IPS-18c (cell line): Measurements from ENCODE around the gene CHSY1.
"Not testable (repeated sequence)": the region's sequence is repeated elsewhere in the genome, so short reads cannot be mapped to it uniquely, and the experiment has no call there.

Source experiments
- H3K4me3 ChIP-seq: 2 replicates; pipeline ENCODE4 v1.7.0; 2013; ENCODE audit warnings: low read depth, mild to moderate bottlenecking, low read length, moderate library complexity; ENCODE audit not compliant: insufficient read depth
- H3K9me3 ChIP-seq: one replicate; pipeline ENCODE4 v1.6.1; 2013; ENCODE audit warnings: mild to moderate bottlenecking, low read length, moderate library complexity; ENCODE audit not compliant: control insufficient read depth, insufficient read depth

The CHSY1 gene, protein sequence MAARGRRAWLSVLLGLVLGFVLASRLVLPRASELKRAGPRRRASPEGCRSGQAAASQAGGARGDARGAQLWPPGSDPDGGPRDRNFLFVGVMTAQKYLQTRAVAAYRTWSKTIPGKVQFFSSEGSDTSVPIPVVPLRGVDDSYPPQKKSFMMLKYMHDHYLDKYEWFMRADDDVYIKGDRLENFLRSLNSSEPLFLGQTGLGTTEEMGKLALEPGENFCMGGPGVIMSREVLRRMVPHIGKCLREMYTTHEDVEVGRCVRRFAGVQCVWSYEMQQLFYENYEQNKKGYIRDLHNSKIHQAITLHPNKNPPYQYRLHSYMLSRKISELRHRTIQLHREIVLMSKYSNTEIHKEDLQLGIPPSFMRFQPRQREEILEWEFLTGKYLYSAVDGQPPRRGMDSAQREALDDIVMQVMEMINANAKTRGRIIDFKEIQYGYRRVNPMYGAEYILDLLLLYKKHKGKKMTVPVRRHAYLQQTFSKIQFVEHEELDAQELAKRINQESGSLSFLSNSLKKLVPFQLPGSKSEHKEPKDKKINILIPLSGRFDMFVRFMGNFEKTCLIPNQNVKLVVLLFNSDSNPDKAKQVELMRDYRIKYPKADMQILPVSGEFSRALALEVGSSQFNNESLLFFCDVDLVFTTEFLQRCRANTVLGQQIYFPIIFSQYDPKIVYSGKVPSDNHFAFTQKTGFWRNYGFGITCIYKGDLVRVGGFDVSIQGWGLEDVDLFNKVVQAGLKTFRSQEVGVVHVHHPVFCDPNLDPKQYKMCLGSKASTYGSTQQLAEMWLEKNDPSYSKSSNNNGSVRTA

DNA sequence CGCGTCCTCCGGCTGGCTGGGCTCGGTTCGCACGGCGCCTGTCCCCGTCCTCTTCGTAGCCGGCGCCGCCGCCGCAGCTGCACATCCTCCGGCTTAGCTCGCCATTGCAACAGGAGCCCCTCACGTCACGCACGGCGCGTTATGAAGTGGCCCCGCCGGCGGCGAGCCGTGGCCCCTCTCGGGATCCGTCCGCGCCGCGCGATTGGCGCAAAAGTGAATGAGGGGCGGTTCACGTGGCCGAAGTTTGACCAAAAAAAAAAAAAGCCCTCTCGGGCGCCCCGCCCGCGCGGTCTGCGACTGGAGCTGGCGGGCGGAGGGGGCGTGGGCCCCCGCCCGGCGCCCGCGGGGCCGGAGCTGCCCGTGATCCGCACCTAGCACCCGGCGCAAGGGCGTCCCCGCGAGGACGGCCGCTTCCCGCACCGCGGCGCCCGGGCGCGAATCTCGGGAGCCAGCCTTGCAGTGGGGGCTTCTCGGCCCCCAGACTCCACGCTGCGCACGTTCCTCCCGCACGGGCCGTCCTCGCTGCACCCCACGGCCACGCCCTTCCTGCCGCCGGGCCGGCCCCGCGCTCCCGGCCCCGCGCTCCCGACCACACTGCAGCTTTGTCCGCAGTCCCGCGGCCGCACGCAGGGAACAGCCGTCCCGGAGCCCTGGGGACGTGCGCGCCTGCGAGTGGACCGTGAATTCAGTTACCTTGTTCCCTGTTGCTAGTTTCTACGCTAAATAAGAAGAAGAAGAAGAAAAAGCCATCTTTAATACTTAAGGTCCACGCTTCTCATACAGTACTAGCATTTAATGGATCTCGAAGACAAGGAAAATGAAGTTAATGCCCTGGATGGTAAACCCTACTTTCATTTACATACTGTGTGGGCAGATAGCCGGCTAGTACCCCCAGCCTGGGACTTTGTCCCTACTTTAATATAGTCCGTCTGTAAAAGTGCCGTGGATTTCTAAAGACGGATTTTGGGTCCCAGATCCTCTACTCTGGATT lies at the start of gene CHSY1:
CHSY1 (minus strand) TSS at position 219 of the 991 bp plus-strand sequence. CDS start 592 bp downstream, outside the sequence.
- H3K9me3 ChIP-seq, result no peaks in the 10 kb centered on the region
- peak within 1 kb of the TSS; percentile 83 for H3K4me3 ChIP-seq

DNA sequence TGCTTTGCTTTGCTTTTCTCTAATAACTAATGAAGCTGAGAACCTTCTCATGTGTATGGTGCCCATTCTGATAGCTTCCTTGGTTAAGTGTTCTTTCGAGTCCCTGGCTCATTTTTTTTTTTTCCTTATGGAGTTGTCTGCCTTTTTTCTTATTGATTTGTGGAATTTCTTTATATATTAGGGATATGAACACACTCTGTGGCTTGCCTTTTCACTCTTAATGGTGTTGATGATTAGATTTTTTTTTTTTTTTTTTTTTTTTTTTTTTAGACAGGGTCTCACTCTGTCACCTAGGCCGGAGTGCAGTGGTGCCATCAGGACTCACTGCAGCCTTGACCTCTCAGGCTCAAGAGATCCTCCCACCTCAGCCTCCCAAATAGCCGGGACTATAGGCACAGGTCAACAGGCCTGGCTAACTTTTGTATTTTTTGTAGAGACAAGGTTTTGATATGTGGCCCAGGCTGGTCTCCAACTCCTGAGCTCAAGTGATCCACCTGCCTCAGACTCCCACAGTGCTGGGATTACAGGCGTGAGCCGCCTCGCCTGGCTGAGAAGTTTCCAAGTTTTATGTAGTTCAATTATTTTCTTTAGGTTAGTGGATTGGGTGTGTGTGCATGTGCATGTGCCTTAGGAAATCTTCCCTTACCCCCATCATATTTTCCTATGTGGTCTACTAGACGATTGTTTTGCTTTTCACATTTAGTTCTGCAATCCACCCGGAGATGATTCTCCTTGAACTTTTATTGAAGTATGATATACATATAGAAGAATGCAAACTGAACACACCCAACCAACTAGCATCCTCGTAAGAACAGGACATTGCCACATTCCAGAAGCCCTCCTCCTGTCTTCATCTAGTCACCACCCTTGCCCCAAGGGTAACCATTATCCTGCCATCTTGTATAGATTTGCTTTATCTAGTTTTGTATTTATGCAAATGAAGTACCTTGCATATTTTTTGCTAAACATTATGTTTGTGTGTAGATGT lies 44.9 kb upstream of the CHSY1 start:
- no peak overlapping the region for H3K4me3 ChIP-seq
- peaks cover 2% of the 10 kb centered on the region for H3K9me3 ChIP-seq

DNA sequence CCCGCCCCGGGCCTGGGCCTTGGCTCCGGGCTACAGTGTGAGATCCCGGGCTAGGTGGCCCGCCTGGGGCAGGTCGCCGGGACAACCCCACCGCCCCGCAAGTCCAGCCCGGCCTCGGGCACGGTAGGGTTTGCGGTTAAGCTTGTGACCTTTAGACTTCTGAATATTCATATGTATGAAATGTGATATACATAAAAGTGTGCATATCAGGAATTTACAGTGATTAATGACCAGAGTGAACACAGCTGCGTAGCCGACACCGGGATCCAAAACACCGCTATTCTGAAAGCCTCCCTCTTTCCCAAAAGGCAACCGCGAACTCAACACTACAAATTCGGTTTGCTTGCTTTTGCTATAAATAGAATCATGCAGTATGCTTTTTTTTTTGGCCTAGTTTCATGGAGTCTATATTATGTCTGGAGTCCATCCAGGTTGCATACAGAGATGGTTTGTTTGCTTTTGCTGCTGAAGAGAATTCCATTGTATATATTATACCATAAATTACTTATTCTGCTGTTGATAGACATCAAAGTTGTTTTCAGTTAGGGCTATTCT lies 43.8 kb upstream of the CHSY1 start:
- Histone ChIP-seq H3K4me3 (peak overlapping the region; percentile 98), H3K9me3 (peaks cover 2% of the 10 kb centered on the region)

DNA sequence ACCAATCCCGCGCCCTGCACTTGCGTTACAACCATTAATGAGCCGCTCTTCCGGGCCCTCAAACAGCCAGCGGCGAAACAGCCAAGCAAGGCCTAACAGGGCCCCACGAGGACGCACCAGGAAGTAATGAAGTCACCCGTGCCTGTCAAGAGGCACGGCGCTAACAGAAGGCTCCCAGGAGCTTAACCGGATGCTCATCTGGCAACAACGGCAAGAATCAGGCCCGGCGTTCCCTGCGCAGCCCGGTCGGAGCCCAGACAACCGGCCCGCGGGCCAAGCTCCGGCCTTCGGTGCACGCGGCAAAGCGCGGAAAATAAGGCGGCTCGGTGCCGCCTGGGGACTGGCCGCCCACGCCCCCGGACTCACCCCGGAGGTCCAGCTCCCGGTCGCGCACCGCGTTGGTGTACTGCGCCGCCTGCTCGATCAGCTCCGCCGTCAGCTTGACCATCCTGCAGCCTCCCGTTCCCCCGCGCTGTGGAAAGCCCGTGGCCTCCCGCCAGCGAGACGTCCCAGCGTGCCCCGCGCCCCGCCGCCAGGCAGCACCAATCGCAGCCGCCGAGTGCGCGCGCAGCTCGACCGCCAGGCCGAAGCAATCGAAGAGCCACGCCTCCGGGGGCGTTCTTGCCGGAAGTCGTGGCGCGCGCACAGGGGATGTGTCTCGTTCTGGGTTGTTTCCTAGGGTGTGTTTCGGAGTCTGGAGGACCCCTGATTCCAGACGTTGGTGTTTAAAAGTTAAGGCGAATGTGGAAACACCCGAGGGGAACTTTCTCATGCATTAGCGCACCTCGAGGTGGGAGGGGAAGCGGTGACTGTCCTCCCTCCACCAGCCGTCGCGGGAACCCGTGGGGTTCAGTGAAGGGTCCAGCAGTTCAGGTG lies 43.1 kb upstream of the CHSY1 start, which contains the start of gene SNRPA1:
SNRPA1 (minus strand) TSS at position 518 of the 876 bp plus-strand sequence; CDS start at position 448, 70 bp downstream.
- peak within 1 kb of the TSS; percentile 98 for H3K4me3 ChIP-seq
- peaks cover 2% of the 10 kb centered on the region for H3K9me3 ChIP-seq

DNA sequence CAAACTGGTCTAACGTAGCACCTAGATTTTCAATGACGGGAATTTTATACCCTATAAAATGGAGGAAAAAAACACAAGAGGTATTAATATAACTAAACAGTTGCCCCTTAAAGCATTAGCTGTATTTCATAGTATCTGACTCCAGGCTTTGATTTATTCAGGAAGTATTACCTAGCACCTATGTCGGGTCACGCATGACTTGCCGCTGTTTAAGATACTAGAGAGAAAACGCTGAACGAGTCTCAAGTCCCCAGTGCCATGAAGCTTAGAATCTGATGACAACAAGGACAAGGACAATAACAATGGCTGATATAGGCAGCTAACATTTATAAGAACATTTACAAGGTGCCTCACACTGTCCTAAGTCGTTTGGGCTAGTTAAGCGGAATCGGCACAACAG lies 41.3 kb upstream of the CHSY1 start:
- Histone ChIP-seq H3K9me3 (peaks cover 2% of the 10 kb centered on the region), H3K4me3 (no peak overlapping the region)

DNA sequence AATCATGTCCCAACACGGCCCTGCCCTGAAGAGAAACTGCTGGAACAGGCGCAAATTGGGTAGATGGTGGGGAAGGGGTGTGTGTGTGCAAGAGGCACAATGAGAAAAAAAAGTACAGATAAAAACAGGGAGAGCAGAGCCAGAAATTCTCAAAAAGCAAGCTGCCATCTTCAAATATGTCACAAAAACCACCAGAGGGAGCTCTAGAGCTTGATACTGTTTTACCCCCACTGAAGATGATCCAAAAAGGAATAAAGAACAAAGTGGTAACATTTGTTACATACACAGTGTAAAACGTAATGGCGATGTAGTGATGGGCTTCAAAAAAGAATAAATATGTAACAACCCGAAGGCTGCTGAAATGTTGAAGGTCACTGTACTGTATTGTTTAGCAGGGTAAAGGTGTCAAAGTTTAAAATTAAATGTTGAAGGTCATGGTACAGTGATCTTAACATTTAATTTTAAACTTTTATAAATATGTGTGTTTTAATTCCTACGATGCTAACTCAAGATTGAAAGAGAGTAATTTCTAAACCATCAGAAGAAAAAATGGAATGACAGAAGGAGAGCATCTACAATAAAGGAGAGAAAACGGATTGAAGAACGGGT lies 37.2 kb upstream of the CHSY1 start:
- Histone ChIP-seq H3K4me3 (no peak overlapping the region), H3K9me3 (no peaks in the 10 kb centered on the region)

DNA sequence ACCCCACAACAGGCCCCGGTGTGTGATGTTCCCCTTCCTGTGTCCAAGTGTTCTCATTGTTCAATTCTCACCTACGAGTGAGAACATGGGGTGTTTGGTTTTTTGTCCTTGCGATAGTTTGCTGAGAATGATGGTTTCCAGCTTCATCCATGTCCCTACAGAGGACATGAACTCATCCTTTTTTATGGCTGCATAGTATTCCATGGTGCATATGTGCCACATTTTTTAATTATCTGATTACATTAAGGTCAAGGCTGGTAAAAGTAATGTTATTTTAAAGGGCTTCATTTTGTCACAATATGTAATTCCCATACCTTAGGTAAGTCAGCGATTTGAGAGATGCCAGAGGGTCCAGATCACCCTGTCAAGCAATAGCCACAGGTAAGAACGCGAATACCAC lies 35.5 kb upstream of the CHSY1 start:
- not testable (repeated sequence) for H3K9me3 ChIP-seq, H3K4me3 ChIP-seq

DNA sequence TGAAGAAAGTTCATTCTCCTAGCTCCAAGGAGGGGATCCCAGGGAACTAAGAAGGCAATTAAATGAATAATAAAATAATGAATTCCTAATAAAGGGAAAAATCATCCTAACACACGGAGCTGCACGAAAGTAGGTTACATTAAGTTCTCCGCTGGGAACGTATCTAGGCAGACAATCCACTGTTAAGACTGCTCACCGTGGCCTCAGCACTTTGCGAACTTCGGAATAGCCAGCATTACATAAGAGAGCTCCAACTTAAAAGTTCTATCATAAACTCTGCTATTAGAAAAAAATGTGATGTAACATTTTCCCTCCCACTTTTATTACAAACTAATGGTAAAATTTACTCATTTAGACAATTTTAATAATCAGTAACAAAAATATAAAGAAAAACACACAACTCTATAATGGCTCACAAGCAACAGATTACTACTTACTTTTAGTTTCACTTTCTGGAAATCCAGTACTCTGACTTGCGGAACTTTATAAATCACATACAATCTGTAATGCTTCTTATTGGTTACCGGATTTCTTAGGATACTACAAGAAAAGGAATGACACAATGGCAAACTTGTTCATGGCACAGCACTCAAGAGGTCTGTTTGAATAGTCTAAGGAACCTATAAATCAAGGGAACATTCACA lies 34.7 kb upstream of the CHSY1 start:
- no peaks in the 10 kb centered on the region for H3K9me3 ChIP-seq
- no peak overlapping the region for H3K4me3 ChIP-seq

DNA sequence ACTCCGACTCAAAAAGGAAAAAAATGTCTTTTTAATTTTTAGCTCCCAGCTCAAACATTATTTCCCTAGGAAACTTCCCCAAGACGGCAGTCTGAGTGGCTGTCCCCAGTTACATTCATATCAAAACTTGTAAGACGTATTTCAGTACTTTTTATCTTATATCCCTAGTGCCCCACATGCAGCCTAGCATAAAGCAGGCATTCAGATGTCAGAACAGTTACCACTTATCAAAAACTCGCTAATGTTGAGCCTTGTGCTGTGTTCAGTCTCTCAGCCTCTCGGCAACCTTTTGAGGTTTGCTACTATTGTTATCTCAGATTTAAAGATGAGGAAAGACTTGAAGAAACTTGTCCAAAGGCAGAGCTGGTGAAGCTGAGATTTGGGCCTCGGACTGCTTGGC lies 32.1 kb upstream of the CHSY1 start:
- no peaks in the 10 kb centered on the region for H3K9me3 ChIP-seq

DNA sequence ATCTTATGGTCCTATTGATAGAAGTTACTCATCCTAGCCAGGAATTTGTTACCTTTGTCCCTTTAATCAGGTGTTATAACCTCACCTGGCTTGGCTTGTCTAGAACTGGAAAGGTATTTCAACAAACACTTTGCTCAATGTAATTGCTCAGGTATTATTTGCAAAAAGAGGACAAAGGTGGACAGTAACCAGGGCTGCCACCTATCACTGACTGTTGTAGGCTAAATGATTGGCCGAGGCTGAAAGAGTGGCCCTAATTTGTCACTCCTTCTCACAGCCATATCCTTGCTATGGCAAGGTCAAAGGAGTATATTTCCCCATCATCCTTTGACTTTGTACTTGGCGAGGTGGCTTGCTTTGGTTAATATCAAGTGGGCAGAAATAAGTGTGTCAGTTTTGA lies 28.2 kb upstream of the CHSY1 start:
- H3K9me3 ChIP-seq, result no peaks in the 10 kb centered on the region
- no peak overlapping the region for H3K4me3 ChIP-seq

More for the DNA sequence above, 32.1 kb upstream of the CHSY1 start:
- no peak overlapping the region for H3K4me3 ChIP-seq

DNA sequence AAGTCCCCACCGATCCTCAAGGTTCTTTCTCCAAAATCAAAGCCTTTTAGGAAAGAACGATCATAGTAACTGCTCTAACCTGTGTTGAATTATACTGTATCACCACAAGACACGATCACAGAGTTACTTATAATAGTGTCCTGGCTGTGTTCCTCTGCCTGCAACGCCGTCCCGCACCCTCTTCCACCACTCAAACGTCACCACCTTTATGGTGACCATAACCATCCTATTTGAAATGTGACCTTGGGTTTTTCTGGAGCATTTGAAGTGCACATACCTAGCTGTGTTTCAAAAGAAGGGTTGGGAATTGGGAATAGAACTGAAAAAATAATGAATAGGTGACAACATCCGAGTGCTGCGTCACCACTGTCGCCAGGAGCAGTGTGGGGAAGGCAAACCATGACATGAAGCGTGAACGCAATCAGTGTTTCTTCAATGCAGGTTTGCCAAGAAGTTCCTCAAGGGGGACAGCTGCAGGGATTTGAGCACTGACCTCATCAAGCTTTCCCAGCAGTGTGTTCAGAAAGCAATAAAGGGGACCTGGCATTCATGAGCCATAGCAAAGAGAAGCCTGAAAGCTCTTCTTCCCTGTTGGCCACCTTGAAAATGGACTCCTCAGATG lies 26.2 kb upstream of the CHSY1 start:
- Histone ChIP-seq H3K4me3 (peak overlapping the region; percentile 92), H3K9me3 (no peaks in the 10 kb centered on the region)

DNA sequence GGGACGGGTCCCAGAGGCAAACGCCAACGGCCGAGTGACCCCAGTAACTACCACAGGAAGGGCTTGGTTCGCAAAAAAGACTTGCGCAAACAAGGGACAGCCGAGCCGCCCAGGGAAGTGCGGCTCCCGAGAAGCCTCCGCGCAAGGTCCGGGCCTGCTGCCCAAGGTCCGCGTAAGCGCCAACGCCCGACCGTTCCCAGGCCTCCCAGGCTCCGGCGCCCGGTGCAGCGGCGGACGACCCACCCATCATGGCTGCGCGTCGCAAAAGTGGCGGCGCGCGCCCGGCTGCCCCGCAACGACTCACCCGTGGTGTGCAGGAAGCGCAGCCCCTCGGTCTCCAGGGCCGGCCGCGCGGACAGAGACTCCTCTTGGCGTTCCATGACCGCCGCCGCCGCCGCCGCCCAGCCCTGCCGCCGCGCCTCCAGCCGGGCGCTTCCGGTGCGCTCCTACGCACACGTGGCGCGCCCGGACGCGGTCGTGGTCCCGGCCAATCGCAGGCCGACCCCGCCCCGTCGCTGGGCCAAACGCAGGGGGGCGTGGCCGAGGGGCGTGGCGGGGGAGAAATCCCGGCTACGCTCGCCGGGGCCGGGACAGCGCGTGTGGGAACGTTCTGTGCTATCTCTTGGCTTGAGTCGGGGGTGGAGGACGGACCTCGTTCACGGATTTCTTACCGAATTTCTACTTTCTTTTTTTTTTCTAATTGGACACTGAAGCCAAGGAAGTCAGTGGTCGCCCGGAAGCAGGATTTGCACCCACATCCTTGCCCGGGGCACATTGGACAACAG lies 25.4 kb upstream of the CHSY1 start, which contains the start of gene SELENOS:
SELENOS (minus strand) TSS at position 448 of the 785 bp plus-strand sequence; CDS start at position 380, 68 bp downstream.
- H3K9me3 ChIP-seq, result no peaks in the 10 kb centered on the region
- H3K4me3 ChIP-seq, result peak within 1 kb of the TSS; percentile 92

DNA sequence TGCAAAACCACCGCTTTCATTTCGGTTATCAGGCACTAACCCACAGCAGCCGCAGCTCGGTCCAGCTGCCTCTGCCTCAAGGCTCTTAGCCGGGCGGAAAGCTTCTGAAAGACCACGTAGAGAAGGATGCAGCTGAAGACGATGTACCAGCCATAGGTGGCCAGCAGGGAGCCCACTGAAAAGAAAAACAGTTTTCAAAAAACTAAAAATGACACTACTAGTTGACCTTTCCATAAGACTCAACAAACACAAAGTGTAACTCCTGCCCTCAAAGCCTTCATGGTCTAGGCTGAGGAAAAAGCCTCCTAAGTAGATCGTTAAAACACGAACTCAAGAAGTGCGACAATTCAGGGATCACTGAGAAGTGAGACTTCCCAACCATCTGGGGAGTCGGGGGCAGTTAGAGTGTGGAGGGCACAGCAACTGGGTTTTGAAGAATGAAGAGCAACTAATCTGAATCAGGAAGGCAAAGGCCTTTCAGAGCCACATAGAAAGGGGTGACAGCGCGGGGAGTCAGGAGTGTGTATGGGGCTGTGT lies 24.7 kb upstream of the CHSY1 start:
- no peaks in the 10 kb centered on the region for H3K9me3 ChIP-seq
- H3K4me3 ChIP-seq, result peak overlapping the region; percentile 92
